Measurements from ENCODE around the gene HOXB9.

DNA sequence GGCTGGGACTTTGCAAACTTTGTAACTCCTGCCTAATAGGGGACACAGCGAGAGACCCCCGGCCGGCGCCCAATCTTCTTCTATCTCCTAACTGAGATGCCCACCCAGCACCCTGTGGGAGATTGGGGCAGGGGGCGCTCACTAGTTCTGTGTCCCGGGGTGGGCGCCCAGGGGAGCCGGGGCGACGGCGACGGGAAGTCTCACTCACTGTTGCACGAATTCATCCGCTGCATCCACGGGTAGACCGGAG, 28.7 kb downstream of the HOXB9 start:
- TF ChIP-seq, protein P1, sequence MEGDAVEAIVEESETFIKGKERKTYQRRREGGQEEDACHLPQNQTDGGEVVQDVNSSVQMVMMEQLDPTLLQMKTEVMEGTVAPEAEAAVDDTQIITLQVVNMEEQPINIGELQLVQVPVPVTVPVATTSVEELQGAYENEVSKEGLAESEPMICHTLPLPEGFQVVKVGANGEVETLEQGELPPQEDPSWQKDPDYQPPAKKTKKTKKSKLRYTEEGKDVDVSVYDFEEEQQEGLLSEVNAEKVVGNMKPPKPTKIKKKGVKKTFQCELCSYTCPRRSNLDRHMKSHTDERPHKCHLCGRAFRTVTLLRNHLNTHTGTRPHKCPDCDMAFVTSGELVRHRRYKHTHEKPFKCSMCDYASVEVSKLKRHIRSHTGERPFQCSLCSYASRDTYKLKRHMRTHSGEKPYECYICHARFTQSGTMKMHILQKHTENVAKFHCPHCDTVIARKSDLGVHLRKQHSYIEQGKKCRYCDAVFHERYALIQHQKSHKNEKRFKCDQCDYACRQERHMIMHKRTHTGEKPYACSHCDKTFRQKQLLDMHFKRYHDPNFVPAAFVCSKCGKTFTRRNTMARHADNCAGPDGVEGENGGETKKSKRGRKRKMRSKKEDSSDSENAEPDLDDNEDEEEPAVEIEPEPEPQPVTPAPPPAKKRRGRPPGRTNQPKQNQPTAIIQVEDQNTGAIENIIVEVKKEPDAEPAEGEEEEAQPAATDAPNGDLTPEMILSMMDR (IDR thresholded peaks at IDR 0.05 in 4 of 5, conservative IDR thresholded peaks at IDR 0.05 in 1 of 5) = no peak
- TF ChIP-seq POLR2A (IDR thresholded peaks at IDR 0.05) = no peak

All from gastrocnemius medialis (tissue), 4 donors.